Epithelial cell of esophagus (primary cell): Measurements from ENCODE around the gene NUP210.

ENCODE experiments used
- DNase-seq: peaks from one replicate; pipeline ENCODE4 v3.0.0; 2010; ENCODE audit warnings: low read depth
- H3K4me3 ChIP-seq: 2 replicates; pipeline ENCODE4 v1.5.1; 2011; ENCODE audit warnings: mild to moderate bottlenecking, low read length, control low read depth
- CTCF ChIP-seq: IDR thresholded peaks from 2 replicates; pipeline ENCODE4 v1.5.1; 2011; ENCODE audit warnings: low read depth, mild to moderate bottlenecking, low read length, control low read depth, inconsistent platforms; ENCODE audit not compliant: insufficient read depth; ENCODE audit errors: missing control alignments

Gene NUP210

GRCh38 chr3:13309004-13309403, 111.1 kb downstream of the NUP210 start:
- TF ChIP-seq CTCF = no peak
- no peak for DNase-seq
- H3K4me3 ChIP-seq = no peak overlapping the region

GRCh38 chr3:13308380-13308801, 111.7 kb downstream of the NUP210 start:
- TF ChIP-seq CTCF = peak; percentile 36
- peak; percentile 26 for DNase-seq
- H3K4me3 ChIP-seq = no peak overlapping the region

GRCh38 chr3:13307041-13307440, 113.1 kb downstream of the NUP210 start:
- no peak for DNase-seq
- no peak for TF ChIP-seq CTCF
- H3K4me3 ChIP-seq = no peak overlapping the region

GRCh38 chr3:13305623-13306022, 114.5 kb downstream of the NUP210 start:
- no peak for TF ChIP-seq CTCF
- no peak for DNase-seq
- no peak overlapping the region for H3K4me3 ChIP-seq

GRCh38 chr3:13303410-13303809, 116.7 kb downstream of the NUP210 start:
- no peak for DNase-seq
- TF ChIP-seq CTCF = no peak
- H3K4me3 ChIP-seq = no peak overlapping the region

GRCh38 chr3:13301286-13301987, 118.7 kb downstream of the NUP210 start:
- no peak for TF ChIP-seq CTCF
- peak; percentile 73 for DNase-seq
- no peak overlapping the region for H3K4me3 ChIP-seq

GRCh38 chr3:13300546-13301285, 119.4 kb downstream of the NUP210 start:
- H3K4me3 ChIP-seq = no peak overlapping the region
- TF ChIP-seq CTCF = no peak
- no peak for DNase-seq
